Medulla oblongata (tissue), 1 donor: ENCODE data around the gene ZSCAN5B.

Experiments used
- DNase-seq: peaks from one replicate; pipeline ENCODE4 v3.0.0-alpha.2; 2015; ENCODE audit errors: extremely low spot score

ZSCAN5B gene

GRCh38 chr19:56144831-56145230, 52.8 kb downstream of the ZSCAN5B start:
- no peak for DNase-seq

GRCh38 chr19:56144376-56144775, 53.2 kb downstream of the ZSCAN5B start:
- DNase-seq: no peak

DNA sequence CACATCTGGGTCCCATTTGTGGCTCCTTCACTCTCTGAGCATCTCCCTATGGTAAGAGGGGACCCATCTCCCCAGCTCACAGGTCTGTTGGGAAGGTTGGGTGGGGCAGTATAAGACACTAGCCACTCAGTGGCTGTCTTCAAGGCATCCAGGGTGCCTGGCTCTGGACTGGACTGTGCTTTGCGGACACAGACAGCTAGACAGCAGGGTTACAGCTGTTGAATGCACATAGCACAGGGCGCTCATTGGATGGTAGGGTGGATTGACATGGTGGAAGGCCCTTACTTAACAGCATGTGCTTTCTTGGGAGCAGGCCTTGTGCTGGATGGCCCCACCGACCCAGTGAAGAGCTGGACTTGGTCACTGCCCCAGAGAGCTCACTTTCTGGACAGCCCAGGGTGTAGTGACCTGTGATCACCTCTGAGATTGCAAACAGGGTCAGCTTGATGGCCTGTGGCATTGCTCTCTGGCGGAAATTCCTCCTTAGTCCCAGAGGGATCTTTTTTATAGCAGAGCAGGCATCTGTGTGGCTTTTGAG, 54.6 kb downstream of the ZSCAN5B start:
- no peak for DNase-seq

- DNase-seq: no peak
Measured at GRCh38 chr19:56142087-56142787, 55.3 kb downstream of the ZSCAN5B start.

- no peak for DNase-seq
Measured at GRCh38 chr19:56141417-56141993, 56.1 kb downstream of the ZSCAN5B start.

- peak; percentile 99 for DNase-seq
Measured at GRCh38 chr19:56140583-56141416, 56.8 kb downstream of the ZSCAN5B start, which contains the start of gene ZNF444. ZNF444 (plus strand) TSS chr19:56141287; CDS start chr19:56146912, 5,625 bp downstream.

DNA sequence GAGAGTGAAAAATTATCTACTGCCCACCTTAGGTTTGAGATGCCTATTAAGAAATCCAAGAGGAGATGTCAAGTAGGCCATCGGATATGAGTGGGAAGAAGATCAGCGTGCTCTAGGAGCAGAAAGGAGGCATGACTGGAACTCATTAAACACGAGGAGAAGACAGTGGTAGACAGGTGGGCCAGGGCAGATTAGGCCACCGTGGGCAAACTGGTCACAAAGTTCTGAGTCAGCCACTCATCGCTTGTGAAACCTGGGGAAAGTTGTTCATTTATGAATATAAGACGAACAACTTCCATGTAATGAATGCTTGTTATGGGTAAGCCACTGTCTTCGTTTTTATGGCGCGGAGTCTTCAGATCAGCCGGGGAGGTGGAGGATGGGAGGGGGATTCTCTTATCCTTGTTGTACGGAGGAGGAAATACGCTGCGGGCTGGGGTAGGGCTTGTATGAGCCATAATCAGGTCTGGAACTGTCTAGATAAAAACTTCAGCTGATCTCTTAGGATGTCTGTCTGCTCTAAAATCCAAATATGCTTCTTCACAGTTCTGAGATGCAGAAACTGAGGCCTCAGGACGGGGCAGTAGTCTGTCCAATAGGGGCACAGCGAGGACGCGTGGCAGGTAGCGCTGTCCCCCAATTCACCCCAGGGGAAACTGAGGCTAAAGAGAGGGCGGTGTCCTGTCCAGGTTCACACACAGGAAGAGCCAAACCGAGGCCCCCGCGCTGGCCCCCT, 57.6 kb downstream of the ZSCAN5B start:
- peak; percentile 21 for DNase-seq
